H9 (cell line): ENCODE data around the gene CHCHD3. TPM values are rescaled to one million over a fixed set of nuclear protein-coding genes. Genes with fewer than 3 reads are reported as not detected.

Experiments
- DNase-seq: peaks from one replicate; pipeline ENCODE4 v3.0.0-alpha.2; 2017
- H2AFZ ChIP-seq: one replicate; pipeline ENCODE4 v1.6.1; 2013; ENCODE audit warnings: mild to moderate bottlenecking, low read length, control low read depth, moderate library complexity
- H2AK5ac ChIP-seq: 2 replicates; pipeline ENCODE4 v1.6.1; 2013; ENCODE audit warnings: low read length, control low read depth, mixed read lengths; ENCODE audit not compliant: insufficient read length
- H2BK120ac ChIP-seq: one replicate; pipeline ENCODE4 v1.6.1; 2013; ENCODE audit warnings: low read depth, mild to moderate bottlenecking, low read length, control low read depth, inconsistent platforms; ENCODE audit not compliant: poor library complexity, severe bottlenecking
- H2BK12ac ChIP-seq: 2 replicates; pipeline ENCODE4 v1.6.1; 2013; ENCODE audit warnings: low read length, control low read depth, mixed read lengths, low read depth; ENCODE audit not compliant: insufficient read length
- H2BK15ac ChIP-seq: 2 replicates; pipeline ENCODE4 v1.6.1; 2013; ENCODE audit warnings: low read depth, low read length, control low read depth
- H2BK20ac ChIP-seq: one replicate; pipeline ENCODE4 v1.6.1; 2013; ENCODE audit warnings: low read depth, mild to moderate bottlenecking, low read length, control low read depth, inconsistent platforms; ENCODE audit not compliant: poor library complexity, severe bottlenecking
- H2BK5ac ChIP-seq: 2 replicates; pipeline ENCODE4 v1.6.1; 2013; ENCODE audit warnings: low read length, control low read depth, mixed read lengths; ENCODE audit not compliant: insufficient read length
- H3K14ac ChIP-seq: 2 replicates; pipeline ENCODE4 v1.6.1; 2013; ENCODE audit warnings: low read length, control low read depth; ENCODE audit not compliant: insufficient read depth
- H3K18ac ChIP-seq: 2 replicates; pipeline ENCODE4 v1.6.1; 2013; ENCODE audit warnings: low read depth, mild to moderate bottlenecking, mixed read lengths, low read length, control low read depth; ENCODE audit not compliant: insufficient read length
- H3K23ac ChIP-seq: 2 replicates; pipeline ENCODE4 v1.6.1; 2013; ENCODE audit warnings: low read length, control low read depth, mixed read lengths, low read depth; ENCODE audit not compliant: insufficient read length
- H3K23me2 ChIP-seq: 2 replicates; pipeline ENCODE4 v1.6.1; 2013; ENCODE audit warnings: low read depth, mild to moderate bottlenecking, mixed read lengths, low read length, control low read depth; ENCODE audit not compliant: insufficient read length, poor library complexity, severe bottlenecking
- H3K27ac ChIP-seq: 2 replicates; pipeline ENCODE4 v1.5.1; 2013; ENCODE audit warnings: low read length, control low read depth, mixed read lengths, low read depth; ENCODE audit not compliant: insufficient read length
- H3K27me3 ChIP-seq: 2 replicates; pipeline ENCODE4 v1.6.1; 2013; ENCODE audit warnings: low read length, control low read depth, inconsistent platforms; ENCODE audit not compliant: insufficient read depth
- H3K4ac ChIP-seq: 2 replicates; pipeline ENCODE4 v1.6.1; 2013; ENCODE audit warnings: low read depth, mild to moderate bottlenecking, control low read depth, inconsistent platforms, low read length, moderate library complexity
- H3K4me1 ChIP-seq: 2 replicates; pipeline ENCODE4 v1.6.1; 2013; ENCODE audit warnings: low read length, control low read depth, inconsistent platforms; ENCODE audit not compliant: insufficient read depth
- H3K4me2 ChIP-seq: 2 replicates; pipeline ENCODE4 v1.6.1; 2013; ENCODE audit warnings: low read length, control low read depth, mixed read lengths; ENCODE audit not compliant: insufficient read length, insufficient read depth
- H3K56ac ChIP-seq: 2 replicates; pipeline ENCODE4 v1.6.1; 2013; ENCODE audit warnings: low read depth, mild to moderate bottlenecking, mixed read lengths, low read length, control low read depth; ENCODE audit not compliant: insufficient read length
- H3K79me1 ChIP-seq: 2 replicates; pipeline ENCODE4 v1.6.1; 2013; ENCODE audit warnings: low read depth, mild to moderate bottlenecking, moderate library complexity, low read length, control low read depth, inconsistent platforms; ENCODE audit not compliant: insufficient read depth, poor library complexity, severe bottlenecking
- H3K79me2 ChIP-seq: 2 replicates; pipeline ENCODE4 v1.6.1; 2013; ENCODE audit warnings: low read length, control low read depth, inconsistent platforms; ENCODE audit not compliant: insufficient read depth
- H3K9ac ChIP-seq: 2 replicates; pipeline ENCODE4 v1.6.1; 2013; ENCODE audit warnings: low read length, control low read depth, mixed read lengths; ENCODE audit not compliant: insufficient read length; ENCODE audit errors: extremely low read depth
- H3K9me3 ChIP-seq: one replicate; pipeline ENCODE4 v1.6.1; 2013; ENCODE audit warnings: low read depth, low read length, inconsistent platforms; ENCODE audit not compliant: control insufficient read depth
- H3T11ph ChIP-seq: one replicate; pipeline ENCODE4 v1.6.1; 2013; ENCODE audit warnings: mild to moderate bottlenecking, low read length, control low read depth, inconsistent platforms
- H4K20me1 ChIP-seq: one replicate; pipeline ENCODE4 v1.6.1; 2013; ENCODE audit not compliant: control insufficient read depth, insufficient read length, insufficient read depth
- H4K5ac ChIP-seq: 2 replicates; pipeline ENCODE4 v1.6.1; 2013; ENCODE audit warnings: low read depth, mild to moderate bottlenecking, mixed read lengths, low read length, control low read depth; ENCODE audit not compliant: insufficient read length
- H4K8ac ChIP-seq: replicated peaks from 2 replicates; pipeline ENCODE4 v1.6.1; 2013; ENCODE audit warnings: low read length, control low read depth, mixed read lengths, low read depth; ENCODE audit not compliant: insufficient read length
- H4K91ac ChIP-seq: 2 replicates; pipeline ENCODE4 v1.6.1; 2013; ENCODE audit warnings: low read depth, mild to moderate bottlenecking, moderate library complexity, mixed read lengths, low read length, control low read depth; ENCODE audit not compliant: insufficient read length
- H3K27ac Mint-ChIP-seq, 3 experiments: 2 replicates in 2 of 3; 3 replicates in 1 of 3; pipeline ENCODE4 v1.8.0; 2020 to 2021; ENCODE audit warnings: mixed read lengths in 3 of 3, mild to moderate bottlenecking in 1 of 3, moderate library complexity in 1 of 3
- H3K27me3 Mint-ChIP-seq: 2 replicates; pipeline ENCODE4 v1.8.0; 2021; ENCODE audit warnings: low read depth, mild to moderate bottlenecking, moderate library complexity, mixed read lengths
- H3K36me3 Mint-ChIP-seq, 3 experiments: 2 replicates in 2 of 3; 3 replicates in 1 of 3; pipeline ENCODE4 v1.8.0; 2020 to 2021; ENCODE audit warnings: low read depth in 3 of 3, mixed read lengths in 3 of 3; ENCODE audit not compliant: insufficient read depth in 1 of 3
- H3K4me1 Mint-ChIP-seq, 2 experiments: 2 replicates each; pipeline ENCODE4 v1.8.0; 2020; ENCODE audit warnings: mixed read lengths in 2 of 2
- H3K4me3 Mint-ChIP-seq, 2 experiments: 2 replicates in 1 of 2; 3 replicates in 1 of 2; pipeline ENCODE4 v1.8.0; 2020 to 2021; ENCODE audit warnings: mild to moderate bottlenecking in 2 of 2, mixed read lengths in 2 of 2, moderate library complexity in 1 of 2
- H3K9me3 Mint-ChIP-seq, 2 experiments: 2 replicates in 1 of 2; 3 replicates in 1 of 2; pipeline ENCODE4 v1.8.0; 2020; ENCODE audit warnings: mild to moderate bottlenecking in 2 of 2, mixed read lengths in 2 of 2, moderate library complexity in 1 of 2
- WGBS: extraction: QIAGEN DNeasy Blood & Tissue Kit; methylation state at CpG from one replicate; pipeline ENCODE4 v1.1.7; 2013; ENCODE audit warnings: missing lambda C conversion rate, low lambda C conversion rate, mixed read lengths; ENCODE audit not compliant: insufficient read length; ENCODE audit errors: extremely low coverage; 5-methylcytosine and 5-hydroxymethylcytosine counted together
- total RNA-seq: library from RNA; stranded (reverse); gene quantifications from 2 replicates; pipeline ENCODE4 v1.2.1, GENCODE V29; 2021
- TF ChIP-seq, protein P1 (sequence below): fragments of 200-600 bp; sonication (generic); conservative IDR thresholded peaks from 3 replicates; pipeline ENCODE4 v1.8.0; 2021; ENCODE audit warnings: antibody characterized with exemption, mild to moderate bottlenecking

Gene CHCHD3
- total RNA-seq, 1 experiment from 2014 or later, result 104 TPM

- H3K27me3 Mint-ChIP-seq, result no peaks in the 10 kb centered on the region
- Histone ChIP-seq H2AFZ (no peak overlapping the region), H3K23me2 (no peaks in the 10 kb centered on the region), H2BK120ac (no peak overlapping the region), H3K9me3 (no peaks in the 10 kb centered on the region), H3K27ac (no peak overlapping the region), H2BK12ac (no peak overlapping the region), H3K4me1 (no peaks in the 10 kb centered on the region), H3K4ac (no peak overlapping the region), H4K20me1 (no peaks in the 10 kb centered on the region), H2BK15ac (no peak overlapping the region), H3K18ac (no peak overlapping the region), H2AK5ac (no peak overlapping the region), H4K5ac (no peak overlapping the region), H3T11ph (no peak overlapping the region), H2BK20ac (no peak overlapping the region), H3K79me2 (no peaks in the 10 kb centered on the region; the same call in 1 of the 2 replicates), H3K23ac (no peak overlapping the region), H3K79me1 (peaks cover 3% of the 10 kb centered on the region), H4K91ac (no peak overlapping the region), H3K14ac (no peak overlapping the region), H3K27me3 (no peaks in the 10 kb centered on the region), H3K9ac (no peak overlapping the region), H3K56ac (no peak overlapping the region), H3K4me2 (no peak overlapping the region), H4K8ac (no peak overlapping the region), H2BK5ac (no peak overlapping the region)
- H3K36me3 Mint-ChIP-seq, result peaks cover 0 to 4% (median 0%) of the 10 kb centered on the region in 3 experiments; a peak in 3 of 7 replicates
- no CpG with 5 or more reads among the region's 4 CpGs for WGBS
- H3K4me3 Mint-ChIP-seq, result no peak overlapping the region
- no peaks in the 10 kb centered on the region for H3K9me3 Mint-ChIP-seq
- H3K27ac Mint-ChIP-seq, result peak overlapping the region in 1 of 3 experiments; percentile 14; a peak in 1 of 7 replicates
- no peak for DNase-seq
- H3K4me1 Mint-ChIP-seq, result peaks cover 21 to 23% of the 10 kb centered on the region in 2 experiments
- TF ChIP-seq, protein P1, sequence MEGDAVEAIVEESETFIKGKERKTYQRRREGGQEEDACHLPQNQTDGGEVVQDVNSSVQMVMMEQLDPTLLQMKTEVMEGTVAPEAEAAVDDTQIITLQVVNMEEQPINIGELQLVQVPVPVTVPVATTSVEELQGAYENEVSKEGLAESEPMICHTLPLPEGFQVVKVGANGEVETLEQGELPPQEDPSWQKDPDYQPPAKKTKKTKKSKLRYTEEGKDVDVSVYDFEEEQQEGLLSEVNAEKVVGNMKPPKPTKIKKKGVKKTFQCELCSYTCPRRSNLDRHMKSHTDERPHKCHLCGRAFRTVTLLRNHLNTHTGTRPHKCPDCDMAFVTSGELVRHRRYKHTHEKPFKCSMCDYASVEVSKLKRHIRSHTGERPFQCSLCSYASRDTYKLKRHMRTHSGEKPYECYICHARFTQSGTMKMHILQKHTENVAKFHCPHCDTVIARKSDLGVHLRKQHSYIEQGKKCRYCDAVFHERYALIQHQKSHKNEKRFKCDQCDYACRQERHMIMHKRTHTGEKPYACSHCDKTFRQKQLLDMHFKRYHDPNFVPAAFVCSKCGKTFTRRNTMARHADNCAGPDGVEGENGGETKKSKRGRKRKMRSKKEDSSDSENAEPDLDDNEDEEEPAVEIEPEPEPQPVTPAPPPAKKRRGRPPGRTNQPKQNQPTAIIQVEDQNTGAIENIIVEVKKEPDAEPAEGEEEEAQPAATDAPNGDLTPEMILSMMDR, result no peak
Observed at GRCh38 chr7:132933072-132933458, 148.8 kb downstream of the CHCHD3 start.
